H4 (cell line): Measurements from ENCODE around the gene ZNF408. TPM values are rescaled to one million over a fixed set of nuclear protein-coding genes. Genes with fewer than 3 reads are reported as not detected.

ENCODE experiments used
- DNase-seq: peaks from one replicate; pipeline ENCODE4 v3.0.0-alpha.2; 2015; ENCODE audit warnings: low spot score
- total RNA-seq: library from RNA; depleted of rRNA; stranded (reverse); fragments of >200 nt; shearing (Covaris generic); gene quantifications from 2 replicates; pipeline ENCODE4 v1.2.3, GENCODE V29; 2014

ZNF408 gene
- total RNA-seq, 1 experiment from 2014 or later, result 4.8 TPM

- no peak for DNase-seq
These were observed 24.2 kb upstream of the ZNF408 start for GRCh38 chr11:46676436-46677158.

DNA sequence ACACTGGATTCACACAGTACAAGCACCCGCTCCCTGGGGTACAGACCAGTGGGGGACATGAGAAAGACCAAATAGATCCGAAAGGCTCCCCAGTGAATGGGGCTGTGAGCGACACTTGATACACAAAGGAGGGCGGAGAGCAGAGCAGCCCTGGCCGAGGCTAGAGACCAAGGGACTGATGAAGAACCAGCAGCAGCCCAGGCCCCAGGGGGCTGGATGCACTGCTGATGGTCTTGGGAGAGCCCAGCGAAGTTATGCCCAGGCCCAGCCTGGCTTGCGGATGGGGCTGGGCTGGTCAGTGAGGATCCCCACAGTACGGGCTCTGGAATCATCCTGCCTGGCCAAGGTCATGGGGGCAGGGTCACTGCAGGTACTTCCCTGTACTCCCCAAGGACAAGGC is 23.7 kb upstream of the ZNF408 start:
- no peak for DNase-seq

- no peak for DNase-seq
These were observed 22.7 kb upstream of the ZNF408 start for GRCh38 chr11:46677991-46678740.

- no peak for DNase-seq
These were observed 22.1 kb upstream of the ZNF408 start for GRCh38 chr11:46678741-46679130.

DNA sequence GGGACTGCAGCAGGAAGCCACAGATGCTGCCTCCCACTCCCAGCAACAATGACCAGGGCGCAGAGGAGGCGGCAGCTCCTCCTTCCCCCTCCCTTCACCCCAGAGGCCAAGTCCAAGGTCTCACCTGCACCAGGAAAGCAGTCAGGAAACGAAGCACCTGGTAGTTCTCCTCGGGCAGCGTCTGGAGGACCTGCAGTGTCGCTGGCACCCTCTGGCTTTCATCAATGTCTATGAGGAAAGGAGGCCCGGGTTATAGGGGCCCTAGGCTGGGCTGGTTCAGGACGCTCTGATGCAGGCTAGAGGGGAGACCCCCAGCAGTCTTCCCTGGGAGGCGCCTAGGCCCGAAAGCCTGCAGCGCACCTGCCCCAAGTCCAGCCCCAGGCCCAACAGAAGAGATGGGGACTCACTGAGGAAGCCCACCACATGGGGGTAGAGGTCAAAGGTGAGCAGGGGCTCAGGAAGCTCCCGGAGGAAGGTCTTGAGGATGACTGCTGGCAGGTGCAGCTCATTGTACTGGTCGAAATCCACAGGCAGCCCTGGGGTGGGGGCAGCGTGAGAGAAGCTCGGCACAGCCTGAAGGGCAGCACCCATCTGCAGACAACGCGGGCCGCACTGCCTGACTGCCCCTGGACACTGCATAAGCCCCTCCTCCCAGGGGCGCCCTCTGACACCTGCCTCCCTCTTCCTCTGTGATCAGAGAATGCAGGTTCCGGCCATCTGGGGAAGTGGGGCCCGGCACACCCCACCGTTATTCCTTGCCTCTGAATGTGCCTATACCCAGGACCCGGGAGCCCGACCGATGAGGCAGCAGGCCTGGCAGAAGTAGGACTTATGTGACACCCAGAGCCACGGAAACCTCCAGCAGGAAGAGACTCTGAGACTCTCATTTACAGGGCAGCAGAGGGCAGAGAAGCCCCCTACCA is 21.3 kb upstream of the ZNF408 start:
- no peak for DNase-seq

GRCh38 chr11:46680164-46680760 is 20.6 kb upstream of the ZNF408 start:
- DNase-seq, result no peak

DNA sequence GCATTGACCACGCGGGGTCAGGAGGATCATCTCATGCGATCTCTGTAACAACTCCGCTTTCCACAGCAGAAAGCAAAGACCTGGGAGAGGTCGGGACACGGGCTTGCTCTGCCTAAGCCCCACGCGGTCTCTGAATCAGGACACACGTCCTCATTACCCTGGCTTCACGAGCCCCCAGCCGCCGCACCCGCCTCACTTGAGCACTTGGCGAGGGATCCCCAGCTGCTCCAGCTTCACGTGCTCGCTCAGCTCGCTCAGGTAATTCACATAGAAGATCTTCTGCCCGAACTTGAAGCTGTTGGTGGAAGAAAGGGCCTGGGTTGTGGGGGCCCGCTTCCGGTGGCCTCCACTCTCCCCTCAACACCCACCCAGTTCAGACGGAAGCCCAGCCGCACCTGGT is 20.0 kb upstream of the ZNF408 start:
- no peak for DNase-seq

GRCh38 chr11:46681814-46682213 is 19.0 kb upstream of the ZNF408 start:
- no peak for DNase-seq

- DNase-seq, result no peak
These were observed 17.8 kb upstream of the ZNF408 start for GRCh38 chr11:46682773-46683752.

- no peak for DNase-seq
These were observed 16.5 kb upstream of the ZNF408 start for GRCh38 chr11:46684367-46684766.

- DNase-seq, result no peak
These were observed 13.7 kb upstream of the ZNF408 start for GRCh38 chr11:46686886-46687795.

- no peak for DNase-seq
These were observed 10.1 kb upstream of the ZNF408 start for GRCh38 chr11:46690702-46691101.

DNA sequence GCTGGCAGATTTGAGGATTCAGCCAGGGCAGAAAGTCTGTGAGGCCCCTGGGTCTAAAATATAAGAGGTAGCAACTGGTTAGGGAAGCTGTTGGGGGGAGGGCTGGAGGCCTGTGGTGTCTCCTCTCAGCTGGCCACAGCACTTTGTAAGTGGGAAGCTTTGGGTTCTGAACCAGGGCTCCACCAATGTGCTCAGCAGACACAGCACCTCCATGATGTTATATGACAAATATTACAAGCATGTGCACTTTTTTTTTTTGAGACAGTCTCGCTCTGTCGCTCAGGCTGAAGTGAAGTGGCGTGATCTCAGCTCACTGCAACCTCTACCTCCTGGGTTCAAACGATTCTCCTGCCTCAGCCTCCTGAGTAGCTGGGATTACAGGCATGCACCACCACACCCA is 8.4 kb upstream of the ZNF408 start:
- no peak for DNase-seq

DNA sequence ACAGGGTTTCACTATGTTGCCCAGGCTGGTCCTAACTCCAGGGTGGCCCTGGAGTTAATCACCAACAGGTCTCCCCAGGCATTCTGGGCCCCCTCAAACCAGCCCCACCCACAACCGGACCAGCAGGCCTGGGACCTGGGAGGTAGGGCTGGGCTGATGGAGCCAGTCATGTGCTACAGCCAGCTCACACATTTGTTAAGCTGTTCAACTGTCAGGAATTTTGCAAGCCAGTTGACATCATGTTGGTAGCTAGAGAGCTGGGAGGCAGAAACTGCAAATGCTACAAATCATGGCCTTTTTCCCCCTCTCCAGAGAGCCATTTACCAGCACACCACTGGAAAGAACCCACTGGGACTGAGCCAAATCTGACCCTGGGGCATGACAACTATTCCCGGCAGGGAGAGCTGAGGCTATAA is 7.2 kb upstream of the ZNF408 start:
- DNase-seq, result no peak

DNA sequence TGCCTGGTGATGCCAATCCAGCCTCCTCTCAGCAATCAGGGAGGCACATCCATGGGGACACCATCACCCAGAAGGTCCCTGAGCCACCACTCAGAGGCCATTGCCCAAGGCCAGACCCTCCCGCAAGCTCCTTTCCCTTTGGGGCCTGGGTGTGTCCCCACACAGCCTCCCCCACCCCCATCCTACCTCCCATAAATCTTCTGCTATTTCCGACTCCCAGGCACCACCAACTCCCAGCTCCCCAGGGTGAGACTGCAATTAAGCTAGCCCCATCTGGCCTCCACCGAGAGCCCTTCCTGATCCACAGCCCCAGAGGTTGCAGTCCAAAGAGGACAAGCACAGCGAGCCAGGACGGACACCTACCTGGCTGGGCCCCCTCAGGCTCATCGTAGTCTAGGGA is 6.8 kb upstream of the ZNF408 start:
- DNase-seq, result no peak

- DNase-seq, result no peak
These were observed 6.2 kb upstream of the ZNF408 start for GRCh38 chr11:46694607-46695006.

GRCh38 chr11:46695345-46696211 is 5.3 kb upstream of the ZNF408 start:
- DNase-seq, result no peak

- DNase-seq, result no peak
These were observed 4.6 kb upstream of the ZNF408 start for GRCh38 chr11:46696212-46696558.

GRCh38 chr11:46697303-46697702 is 3.5 kb upstream of the ZNF408 start:
- no peak for DNase-seq
